Activated CD4-positive, alpha-beta T cell treated with anti-CD3 and anti-CD28 coated beads, Interleukin-2, amount 50 U/mL, for 48 hours (primary cell): Measurements from ENCODE around the gene SLC66A3.
"Not testable (repeated sequence)": the region's sequence is repeated elsewhere in the genome, so short reads cannot be mapped to it uniquely, and the experiment has no call there.

ENCODE experiments used
- DNase-seq, 2 experiments: peaks; one replicate each; pipeline ENCODE4 v3.0.0-alpha.2; 2020

SLC66A3 gene

DNA sequence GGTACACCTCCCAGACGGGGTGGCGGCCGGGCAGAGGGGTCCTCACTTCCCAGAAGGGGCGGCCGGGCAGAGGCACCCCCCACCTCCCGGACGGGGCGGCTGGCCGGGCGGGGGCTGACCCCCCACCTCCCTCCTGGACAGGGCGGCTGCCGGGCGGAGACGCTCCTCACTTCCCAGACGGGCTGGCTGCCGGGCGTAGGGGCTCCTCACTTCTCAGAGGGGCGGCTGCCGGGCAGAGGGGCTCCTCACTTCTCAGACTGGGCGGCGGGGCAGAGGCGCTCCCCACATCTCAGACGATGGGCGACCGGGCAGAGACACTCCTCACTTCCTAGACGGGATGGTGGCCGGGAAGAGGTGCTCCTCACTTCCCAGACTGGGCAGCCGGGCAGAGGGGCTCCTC lies 9.8 kb downstream of the SLC66A3 start:
- DNase-seq: not testable (repeated sequence)

GRCh38 chr2:11166476-11166875 lies 11.2 kb downstream of the SLC66A3 start:
- no peak for DNase-seq

GRCh38 chr2:11168488-11168887 lies 13.2 kb downstream of the SLC66A3 start:
- DNase-seq: no peak

DNA sequence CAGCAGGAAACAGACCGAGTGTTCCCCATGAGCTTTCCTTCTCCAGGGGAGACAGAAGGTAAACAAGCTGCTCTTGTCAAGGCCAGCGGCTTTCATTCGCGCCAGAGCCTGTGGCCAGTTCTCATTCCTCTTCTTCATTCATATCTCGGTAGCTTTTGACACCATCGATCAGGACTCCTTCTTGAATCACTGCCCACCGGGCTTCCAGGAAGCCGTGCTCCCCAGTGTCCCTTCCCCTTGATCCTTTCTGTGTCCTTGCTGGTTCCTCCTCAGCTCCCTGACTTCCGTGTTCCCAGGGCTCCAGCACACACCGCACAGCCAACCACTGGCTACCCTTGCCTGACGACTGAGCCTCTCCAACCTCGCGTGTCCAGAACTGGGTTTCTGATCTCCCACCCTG lies 14.1 kb downstream of the SLC66A3 start:
- DNase-seq: no peak

DNA sequence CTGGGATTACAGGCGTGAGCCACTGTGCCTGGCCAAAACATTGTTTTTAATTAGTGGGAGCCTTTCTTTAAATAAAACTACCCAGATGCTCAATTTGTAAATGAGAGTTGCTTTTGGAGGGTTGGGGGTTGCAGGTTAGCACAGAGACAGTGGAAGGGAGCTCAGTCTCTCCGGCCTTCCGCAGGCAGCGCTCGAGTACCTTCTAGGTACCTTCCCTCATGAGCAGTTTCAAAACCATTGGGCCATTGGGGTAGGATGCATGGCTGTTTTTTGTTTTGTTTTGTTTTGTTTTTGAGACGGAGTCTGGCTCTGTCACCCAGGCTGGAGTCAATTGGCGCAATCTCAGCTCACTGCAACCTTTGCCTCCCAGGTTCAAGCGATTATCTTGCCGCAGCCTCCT lies 19.0 kb downstream of the SLC66A3 start:
- DNase-seq: no peak

DNA sequence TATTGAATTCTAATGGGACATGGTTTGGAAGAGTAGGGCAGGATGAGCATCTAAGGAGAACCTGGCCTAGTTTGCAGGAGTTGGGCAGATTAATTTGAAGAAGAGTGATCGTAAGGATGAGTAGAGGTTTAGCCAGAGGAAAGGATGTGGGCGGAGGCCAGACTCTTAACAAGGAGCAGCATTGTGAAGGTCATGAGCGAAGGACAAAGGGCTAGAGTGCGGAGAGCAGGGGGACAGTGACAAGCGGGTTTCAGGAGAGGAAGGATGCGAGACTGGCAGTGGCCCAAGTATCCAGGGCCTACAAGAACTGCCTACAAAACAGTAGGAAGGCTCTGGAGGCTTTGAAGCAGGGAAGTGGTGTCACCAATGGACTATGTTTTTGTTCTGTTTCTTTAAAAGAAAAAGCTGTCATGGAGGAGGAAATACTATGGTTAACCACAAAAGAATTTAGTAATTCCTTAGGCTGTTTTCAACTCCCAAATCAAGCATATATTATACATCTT lies 20.1 kb downstream of the SLC66A3 start:
- DNase-seq: no peak

DNA sequence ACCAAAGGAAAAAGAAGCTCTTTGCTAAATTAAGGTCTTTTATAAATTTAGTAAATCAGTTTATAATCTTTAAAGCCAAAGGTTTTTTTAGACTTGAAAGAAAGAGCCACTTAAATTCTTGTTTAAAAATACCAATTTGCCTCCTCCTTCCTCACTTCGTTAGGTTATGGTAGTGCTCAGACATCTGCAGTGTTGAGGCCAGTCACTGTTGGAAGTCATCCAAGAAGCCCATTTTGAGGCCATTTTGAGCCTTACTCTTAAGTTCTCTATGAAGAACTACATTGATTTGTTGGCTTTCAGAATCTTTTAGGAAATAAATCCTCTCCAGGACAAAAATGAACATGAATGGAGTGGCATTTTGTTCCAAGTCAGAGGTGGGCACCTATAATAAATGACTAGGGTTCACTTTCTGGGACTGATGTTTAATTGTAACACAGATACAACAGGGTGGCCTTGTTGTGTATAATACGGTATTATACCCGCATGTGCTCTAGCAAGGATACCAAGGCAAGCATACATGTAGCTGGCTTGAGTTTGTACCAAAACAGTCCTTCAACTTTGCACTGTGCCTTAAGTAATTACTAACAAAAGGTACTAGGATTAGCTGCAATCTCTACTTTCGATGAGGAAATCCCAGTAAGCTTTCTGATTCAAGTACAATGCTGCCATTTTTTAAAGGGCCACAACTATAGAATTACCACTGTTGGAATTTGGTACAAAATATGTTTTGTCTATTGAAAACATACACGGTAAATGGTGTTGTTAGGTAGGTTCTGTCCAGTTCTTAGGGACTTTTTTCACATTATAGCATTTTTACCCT lies 22.8 kb downstream of the SLC66A3 start:
- no peak for DNase-seq

DNA sequence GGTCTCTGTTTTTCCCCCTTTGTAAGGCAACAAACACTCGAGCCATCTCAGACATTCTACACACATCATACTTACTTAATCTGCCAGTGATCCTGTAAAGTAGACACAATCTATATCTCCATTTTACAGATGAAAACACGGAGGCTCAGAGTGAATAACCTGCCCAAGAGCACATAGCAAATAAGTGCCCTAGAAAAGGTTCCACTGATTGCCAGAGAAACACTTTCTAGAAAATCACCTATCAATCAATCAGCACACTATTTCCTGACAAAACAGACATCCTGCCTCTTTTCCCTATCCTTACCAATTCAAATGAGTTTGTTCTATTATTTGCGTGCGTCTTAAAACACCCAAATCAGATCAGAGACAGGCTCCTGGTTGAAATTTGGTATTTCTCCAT lies 23.9 kb downstream of the SLC66A3 start:
- DNase-seq: no peak

DNA sequence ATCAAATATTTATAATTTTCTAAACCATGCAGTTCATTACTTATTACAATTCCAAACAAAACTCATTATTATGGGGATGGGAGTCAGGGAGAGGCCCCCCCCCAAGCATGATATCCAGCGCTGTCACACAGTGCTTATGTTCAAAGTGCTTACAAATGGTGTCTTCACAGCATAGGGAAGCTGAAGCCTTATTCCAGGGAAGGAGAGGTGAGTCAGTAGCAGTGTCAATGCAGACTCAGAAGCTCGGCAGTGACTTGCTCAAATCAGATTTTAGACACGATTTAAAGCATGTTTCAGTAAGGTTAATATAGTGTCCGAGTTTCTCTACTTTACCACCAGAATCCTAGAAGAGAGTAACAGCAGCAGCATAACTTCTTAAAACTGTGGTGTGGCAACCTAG lies 24.6 kb downstream of the SLC66A3 start:
- no peak for DNase-seq

DNA sequence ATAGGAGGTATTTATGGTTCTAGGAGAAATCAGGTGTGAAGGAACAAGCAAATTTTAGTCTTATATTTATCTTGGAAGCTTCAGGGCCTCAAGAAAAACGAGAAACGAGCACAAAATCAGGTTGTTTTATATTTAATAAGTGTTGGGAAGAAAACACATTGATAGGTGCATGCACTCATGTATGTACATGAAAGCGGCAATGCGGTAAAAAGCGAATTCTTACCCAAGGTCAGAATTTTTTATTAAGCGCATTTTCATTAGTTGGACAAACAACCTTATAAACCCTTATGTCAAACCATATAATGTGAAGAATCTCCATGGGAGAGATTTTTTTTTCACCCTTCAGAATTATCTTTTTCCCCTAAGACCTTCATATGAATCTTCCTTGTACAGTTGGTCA lies 25.4 kb downstream of the SLC66A3 start:
- no peak for DNase-seq

- no peak for DNase-seq
Measured at GRCh38 chr2:11182951-11183350, 27.7 kb downstream of the SLC66A3 start.

GRCh38 chr2:11186145-11186544 lies 30.9 kb downstream of the SLC66A3 start:
- DNase-seq: no peak

GRCh38 chr2:11187083-11187619 lies 31.9 kb downstream of the SLC66A3 start:
- no peak for DNase-seq

DNA sequence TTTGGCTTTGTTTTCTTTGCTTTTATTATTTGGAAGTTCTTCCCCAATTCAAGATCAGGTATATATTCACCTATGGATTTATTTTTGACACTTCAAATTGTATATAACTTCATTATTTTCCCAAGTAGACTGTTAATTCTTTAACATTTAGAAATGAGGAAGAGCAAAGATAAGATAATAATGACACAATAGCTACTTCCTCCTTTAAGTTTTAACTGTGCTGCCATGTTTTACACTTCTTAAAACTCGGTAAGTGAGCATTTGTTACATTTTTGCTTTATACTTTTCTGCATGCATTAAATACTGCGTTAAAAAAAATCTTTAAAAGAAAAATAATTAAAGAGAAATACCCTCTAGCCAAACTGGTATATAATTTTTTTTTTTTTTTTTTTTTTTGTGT lies 32.5 kb downstream of the SLC66A3 start:
- DNase-seq: no peak

DNA sequence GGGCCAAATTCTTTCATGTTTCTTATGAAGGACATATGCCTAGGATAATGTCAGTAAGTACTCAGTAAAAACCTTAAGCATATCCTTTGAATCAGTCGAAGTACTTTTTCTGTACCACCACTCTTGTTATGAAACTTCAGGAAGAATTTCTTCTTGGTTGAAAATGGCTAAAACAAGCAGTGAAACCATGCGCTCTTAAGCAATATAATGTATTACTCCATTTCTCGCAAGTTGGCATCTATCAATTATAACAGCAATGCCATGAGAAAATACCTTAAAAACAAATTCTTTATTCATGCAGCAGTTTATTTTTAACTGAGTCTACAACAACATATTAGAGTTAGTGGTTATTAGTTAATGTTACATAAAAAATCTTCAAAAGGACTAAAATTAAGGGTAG lies 41.0 kb downstream of the SLC66A3 start:
- DNase-seq: no peak

DNA sequence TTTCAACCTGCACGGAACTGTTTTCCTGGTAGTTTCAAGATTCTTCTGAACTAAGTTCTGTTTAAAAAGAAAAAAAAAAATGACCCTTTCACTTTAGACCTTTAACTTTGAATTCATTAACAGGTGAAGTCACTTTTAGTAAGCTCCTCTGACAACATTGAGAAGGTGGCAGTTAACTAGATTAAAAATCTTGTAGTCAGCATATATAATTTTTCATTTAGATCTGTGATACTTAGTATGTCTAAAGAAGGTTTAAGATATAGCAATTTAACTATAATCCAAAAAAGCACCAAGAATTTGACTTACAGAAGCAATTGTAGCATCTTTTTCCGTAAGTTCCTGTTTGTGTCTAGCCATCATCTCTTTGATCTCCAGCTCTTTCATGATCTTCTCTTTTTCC lies 45.4 kb downstream of the SLC66A3 start:
- DNase-seq: no peak

DNA sequence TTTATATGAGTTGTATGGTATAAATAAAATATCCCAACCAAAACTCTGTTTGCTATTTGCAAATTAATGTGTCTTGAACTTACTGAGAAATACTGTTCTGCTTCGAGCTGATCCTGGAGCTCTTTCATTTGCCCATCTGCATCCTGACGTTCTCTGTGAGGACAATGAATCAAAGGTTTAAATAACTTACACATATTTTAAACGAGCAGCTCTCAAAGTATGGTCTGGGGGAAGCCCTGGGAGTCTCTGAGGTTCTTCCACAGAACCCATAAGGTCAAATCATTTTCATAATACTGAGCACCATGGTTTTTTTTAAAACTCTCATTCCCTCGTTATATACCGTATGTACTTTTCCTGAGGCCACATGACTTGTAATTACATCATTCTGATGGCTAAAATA lies 46.7 kb downstream of the SLC66A3 start:
- DNase-seq: no peak

DNA sequence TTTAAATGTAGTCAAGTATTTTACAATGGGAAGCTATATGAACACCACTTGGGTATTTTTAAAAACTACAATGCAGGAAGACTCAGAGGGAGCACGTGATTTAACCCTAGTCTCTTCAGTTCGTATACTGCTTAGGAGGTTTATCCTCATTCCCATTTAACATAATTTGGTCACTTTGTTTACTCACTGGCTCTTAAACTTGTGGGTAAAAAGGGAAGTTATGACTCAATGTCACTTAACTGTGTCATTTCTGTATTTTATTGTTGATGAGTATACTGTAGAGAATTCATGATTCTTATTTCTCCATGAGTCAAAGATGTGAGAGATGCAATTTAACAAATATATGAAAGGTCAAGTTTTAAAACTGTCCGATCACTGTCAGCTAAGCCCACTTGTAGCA lies 48.2 kb downstream of the SLC66A3 start:
- DNase-seq: no peak

GRCh38 chr2:11208083-11208482 lies 52.8 kb downstream of the SLC66A3 start:
- no peak for DNase-seq

DNA sequence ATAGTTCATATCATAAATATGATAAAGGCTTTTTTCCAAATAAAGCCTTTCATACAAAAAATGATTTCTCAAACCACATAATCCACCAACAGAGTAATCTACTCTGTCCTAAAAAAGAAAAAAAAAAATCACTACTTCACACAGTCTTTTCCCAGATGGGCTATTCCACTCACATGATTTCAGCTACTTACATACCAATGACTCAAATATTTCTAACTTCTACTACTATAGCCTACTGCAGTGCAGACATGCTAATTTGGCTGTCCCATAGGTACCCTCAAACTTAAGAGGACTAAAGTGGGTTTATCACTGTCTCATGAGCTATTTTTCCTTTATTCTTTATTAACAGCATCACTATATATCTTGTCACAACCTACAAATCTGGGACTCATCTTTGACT lies 57.4 kb downstream of the SLC66A3 start:
- no peak for DNase-seq

- no peak for DNase-seq
Measured at GRCh38 chr2:11213090-11213638, 57.9 kb downstream of the SLC66A3 start.

GRCh38 chr2:11213975-11214374 lies 58.7 kb downstream of the SLC66A3 start:
- no peak for DNase-seq

DNA sequence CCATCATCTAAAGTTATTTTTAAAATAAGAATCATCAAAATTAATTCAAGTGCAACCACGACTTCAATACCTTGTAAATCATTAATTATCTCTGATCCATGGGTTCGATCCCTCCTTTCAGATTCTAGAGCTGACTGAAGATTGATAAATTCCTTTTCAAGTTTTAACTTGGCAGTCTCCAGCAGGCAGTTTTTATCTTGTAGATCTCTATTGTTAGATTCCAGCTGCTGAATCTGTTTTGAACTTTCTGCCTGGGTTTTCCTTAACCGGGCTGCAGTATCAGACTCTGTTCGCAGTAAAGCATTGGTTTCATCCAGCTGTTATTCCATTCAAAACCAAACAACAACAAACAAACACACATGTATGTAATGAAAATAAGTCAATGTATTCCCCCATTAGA lies 59.5 kb downstream of the SLC66A3 start:
- no peak for DNase-seq

- no peak for DNase-seq
Measured at GRCh38 chr2:11215407-11215806, 60.1 kb downstream of the SLC66A3 start.
